Measurements from ENCODE around the gene BTNL8.

DNA sequence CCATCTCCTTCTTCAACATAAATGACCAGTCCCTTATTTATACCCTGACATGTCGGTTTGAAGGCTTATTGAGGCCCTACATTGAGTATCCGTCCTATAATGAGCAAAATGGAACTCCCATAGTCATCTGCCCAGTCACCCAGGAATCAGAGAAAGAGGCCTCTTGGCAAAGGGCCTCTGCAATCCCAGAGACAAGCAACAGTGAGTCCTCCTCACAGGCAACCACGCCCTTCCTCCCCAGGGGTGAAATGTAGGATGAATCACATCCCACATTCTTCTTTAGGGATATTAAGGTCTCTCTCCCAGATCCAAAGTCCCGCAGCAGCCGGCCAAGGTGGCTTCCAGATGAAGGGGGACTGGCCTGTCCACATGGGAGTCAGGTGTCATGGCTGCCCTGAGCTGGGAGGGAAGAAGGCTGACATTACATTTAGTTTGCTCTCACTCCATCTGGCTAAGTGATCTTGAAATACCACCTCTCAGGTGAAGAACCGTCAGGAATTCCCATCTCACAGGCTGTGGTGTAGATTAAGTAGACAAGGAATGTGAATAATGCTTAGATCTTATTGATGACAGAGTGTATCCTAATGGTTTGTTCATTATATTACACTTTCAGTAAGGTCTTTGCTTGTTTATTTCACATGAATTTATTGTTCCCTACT lies 51.5 kb downstream of the BTNL8 start:
- TF ChIP-seq, protein P1, sequence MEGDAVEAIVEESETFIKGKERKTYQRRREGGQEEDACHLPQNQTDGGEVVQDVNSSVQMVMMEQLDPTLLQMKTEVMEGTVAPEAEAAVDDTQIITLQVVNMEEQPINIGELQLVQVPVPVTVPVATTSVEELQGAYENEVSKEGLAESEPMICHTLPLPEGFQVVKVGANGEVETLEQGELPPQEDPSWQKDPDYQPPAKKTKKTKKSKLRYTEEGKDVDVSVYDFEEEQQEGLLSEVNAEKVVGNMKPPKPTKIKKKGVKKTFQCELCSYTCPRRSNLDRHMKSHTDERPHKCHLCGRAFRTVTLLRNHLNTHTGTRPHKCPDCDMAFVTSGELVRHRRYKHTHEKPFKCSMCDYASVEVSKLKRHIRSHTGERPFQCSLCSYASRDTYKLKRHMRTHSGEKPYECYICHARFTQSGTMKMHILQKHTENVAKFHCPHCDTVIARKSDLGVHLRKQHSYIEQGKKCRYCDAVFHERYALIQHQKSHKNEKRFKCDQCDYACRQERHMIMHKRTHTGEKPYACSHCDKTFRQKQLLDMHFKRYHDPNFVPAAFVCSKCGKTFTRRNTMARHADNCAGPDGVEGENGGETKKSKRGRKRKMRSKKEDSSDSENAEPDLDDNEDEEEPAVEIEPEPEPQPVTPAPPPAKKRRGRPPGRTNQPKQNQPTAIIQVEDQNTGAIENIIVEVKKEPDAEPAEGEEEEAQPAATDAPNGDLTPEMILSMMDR (IDR thresholded peaks at IDR 0.05), result no peak
- no peak for TF ChIP-seq ZFX (IDR thresholded peaks at IDR 0.05; ENCODE audit: borderline replicate concordance)

Measured in 22Rv1 (cell line).